Kidney (tissue), 14 donors: Measurements from ENCODE around the gene GART. TPM values are rescaled to one million over a fixed set of nuclear protein-coding genes. Genes with fewer than 3 reads are reported as not detected.

ENCODE experiments used
- DNase-seq, 5 donors: peaks; one replicate each; pipeline ENCODE4 v3.0.0-alpha.2; 2013 to 2020
- FAIRE-seq: peaks from 2 replicates; lab custom pipeline; 2012; peaks lifted over from hg19 to GRCh38; lab: Jason Lieb, UNC
- H3K27ac ChIP-seq, 2 donors: one replicate each; pipeline ENCODE4 v1.7.0; 2013; ENCODE audit warnings: low read depth in 2 of 2, low read length in 2 of 2, inconsistent platforms in 1 of 2
- H3K27me3 ChIP-seq: one replicate; pipeline ENCODE4 v1.7.1; 2013; ENCODE audit warnings: low read length, inconsistent platforms; ENCODE audit not compliant: control insufficient read depth, insufficient read depth
- H3K36me3 ChIP-seq, 3 donors: one replicate each; pipeline versions ENCODE4 v1.7.0 to v1.7.1; 2013; ENCODE audit warnings: low read length in 3 of 3, control low read depth in 1 of 3, inconsistent platforms in 1 of 3; ENCODE audit not compliant: insufficient read depth in 3 of 3, control insufficient read depth in 2 of 3
- H3K4me1 ChIP-seq, 3 donors: one replicate each; pipeline versions ENCODE4 v1.7.0 to v1.7.1; 2013; ENCODE audit warnings: low read length in 3 of 3, inconsistent platforms in 1 of 3, low read depth in 1 of 3; ENCODE audit not compliant: control insufficient read depth in 2 of 3, insufficient read depth in 2 of 3
- H3K4me3 ChIP-seq, 3 donors: one replicate each; pipeline versions ENCODE4 v1.7.0 to v1.8.1; 2013; ENCODE audit warnings: low read length in 3 of 3, control low read depth in 1 of 3, inconsistent platforms in 1 of 3
- H3K9ac ChIP-seq, 3 donors: one replicate each; pipeline versions ENCODE4 v1.7.0 to v1.7.1; 2013; ENCODE audit warnings: low read length in 3 of 3, control low read depth in 1 of 3, inconsistent platforms in 1 of 3
- H3K9me3 ChIP-seq, 3 donors: one replicate each; pipeline versions ENCODE4 v1.7.0 to v1.7.1; 2013; ENCODE audit warnings: low read length in 3 of 3, control low read depth in 1 of 3, inconsistent platforms in 1 of 3; ENCODE audit not compliant: control insufficient read depth in 2 of 3, insufficient read depth in 1 of 3
- intact Hi-C: fragments of 100-400 bp; cut with DNase I; formaldehyde crosslinking; loops from one replicate; pipeline ENCODE4 v1.11.1; 2022
- polyA plus RNA-seq: library from polyadenylated mRNA; stranded (reverse); fragments of 350-450 nt; fragmentation: Illumina TruSeq; extraction: RNeasy Lipid Tissue Mini Kit (QIAGEN cat#74804); gene quantifications from one replicate; pipeline ENCODE4 v1.2.3, GENCODE V29; 2014; ENCODE audit warnings: low read depth, low replicate concordance; ENCODE audit not compliant: insufficient read depth
- total RNA-seq: library from RNA; stranded (reverse); fragmentation: NEBNext Ultra II Directional; extraction: Animal tissue kit (Norgen Biotek cat#: 25700); gene quantifications from one replicate; pipeline ENCODE4 v1.2.1, GENCODE V29; 2021
- TF ChIP-seq, protein P1 (sequence below): IDR thresholded peaks from 3 replicates; pipeline ENCODE4 v1.5.1; 2012; ENCODE audit warnings: mild to moderate bottlenecking, moderate library complexity, borderline replicate concordance; ENCODE audit not compliant: insufficient read depth; ENCODE audit errors: extremely low read depth
- donor health status: control.
- donor health status: control.
- donor health status: control.
- donor health status: control.
- donor health status: control.
- donor health status: DM: yes; HTN: yes; CAD: no.
- donor health status: Normal renal cell carcinoma (clear cell type).

The GART gene
- total and polyA plus RNA-seq, 2 donors from 2014 or later: 17.5 to 60.9 TPM

DNA sequence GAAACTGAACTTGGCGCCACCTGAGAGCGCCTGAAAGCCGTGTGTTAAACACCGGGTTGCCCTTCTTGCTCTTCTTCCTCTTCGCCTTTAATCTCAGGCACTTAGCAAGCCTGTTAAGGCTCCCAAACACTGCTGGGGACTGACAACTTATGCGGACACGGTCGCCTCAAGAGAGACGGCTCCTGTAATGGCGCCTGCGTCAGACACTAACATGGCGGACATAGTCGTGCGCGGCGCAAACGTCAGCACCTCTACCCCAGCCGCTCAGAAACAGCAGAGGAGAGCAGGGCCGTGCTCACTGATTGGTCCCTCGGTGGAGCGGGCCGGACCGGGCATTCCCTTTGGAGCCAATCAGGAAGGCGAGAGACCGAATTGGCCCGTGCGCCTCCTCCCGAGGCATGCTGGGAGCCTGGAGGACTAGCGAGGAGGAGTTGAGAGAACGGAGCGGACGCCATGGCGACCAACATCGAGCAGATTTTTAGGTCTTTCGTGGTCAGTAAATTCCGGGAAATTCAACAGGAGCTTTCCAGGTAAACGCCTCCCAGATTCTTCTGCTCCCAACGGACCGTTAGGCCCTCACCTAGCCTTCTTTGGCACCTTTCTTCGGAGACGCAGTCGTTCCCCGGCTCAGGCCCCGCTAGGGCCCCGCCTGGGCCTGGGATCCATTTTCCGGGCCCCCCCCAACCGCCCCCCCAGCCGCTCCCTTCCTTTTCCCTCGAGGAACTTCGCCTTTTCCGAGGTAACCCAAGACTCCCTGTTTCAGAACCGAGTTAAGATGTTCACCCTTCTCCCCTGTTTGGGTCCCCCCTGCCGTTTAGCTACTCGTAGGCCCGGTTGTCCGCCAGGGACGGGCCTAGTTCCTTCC lies 955 bp upstream of the GART start, which contains the start of gene SON:
Gene SON (plus strand): TSS at position 399 of the 865 bp plus-strand sequence. CDS start 55 bp downstream, at position 454.
- Histone ChIP-seq H3K9me3 (no peaks in the 10 kb centered on the region), H3K36me3 (peaks cover 0 to 7% (median 3%) of the 10 kb centered on the region in 3 donors), H3K4me1 (peaks cover 0 to 6% (median 4%) of the 10 kb centered on the region in 3 donors), H3K27ac (peak within 1 kb of the TSS; percentile 100), H3K27me3 (no peaks in the 10 kb centered on the region), H3K4me3 (peak within 1 kb of the TSS; percentile 98 to 100 (median 100)), H3K9ac (peak within 1 kb of the TSS; percentile 99 to 100 (median 100))
- DNase-seq (peak; percentile 99 to 100 (median 99)), FAIRE-seq (peak; percentile 57)
- intact Hi-C loops: no loop called here
- TF ChIP-seq, protein P1, sequence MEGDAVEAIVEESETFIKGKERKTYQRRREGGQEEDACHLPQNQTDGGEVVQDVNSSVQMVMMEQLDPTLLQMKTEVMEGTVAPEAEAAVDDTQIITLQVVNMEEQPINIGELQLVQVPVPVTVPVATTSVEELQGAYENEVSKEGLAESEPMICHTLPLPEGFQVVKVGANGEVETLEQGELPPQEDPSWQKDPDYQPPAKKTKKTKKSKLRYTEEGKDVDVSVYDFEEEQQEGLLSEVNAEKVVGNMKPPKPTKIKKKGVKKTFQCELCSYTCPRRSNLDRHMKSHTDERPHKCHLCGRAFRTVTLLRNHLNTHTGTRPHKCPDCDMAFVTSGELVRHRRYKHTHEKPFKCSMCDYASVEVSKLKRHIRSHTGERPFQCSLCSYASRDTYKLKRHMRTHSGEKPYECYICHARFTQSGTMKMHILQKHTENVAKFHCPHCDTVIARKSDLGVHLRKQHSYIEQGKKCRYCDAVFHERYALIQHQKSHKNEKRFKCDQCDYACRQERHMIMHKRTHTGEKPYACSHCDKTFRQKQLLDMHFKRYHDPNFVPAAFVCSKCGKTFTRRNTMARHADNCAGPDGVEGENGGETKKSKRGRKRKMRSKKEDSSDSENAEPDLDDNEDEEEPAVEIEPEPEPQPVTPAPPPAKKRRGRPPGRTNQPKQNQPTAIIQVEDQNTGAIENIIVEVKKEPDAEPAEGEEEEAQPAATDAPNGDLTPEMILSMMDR: no peak

DNA sequence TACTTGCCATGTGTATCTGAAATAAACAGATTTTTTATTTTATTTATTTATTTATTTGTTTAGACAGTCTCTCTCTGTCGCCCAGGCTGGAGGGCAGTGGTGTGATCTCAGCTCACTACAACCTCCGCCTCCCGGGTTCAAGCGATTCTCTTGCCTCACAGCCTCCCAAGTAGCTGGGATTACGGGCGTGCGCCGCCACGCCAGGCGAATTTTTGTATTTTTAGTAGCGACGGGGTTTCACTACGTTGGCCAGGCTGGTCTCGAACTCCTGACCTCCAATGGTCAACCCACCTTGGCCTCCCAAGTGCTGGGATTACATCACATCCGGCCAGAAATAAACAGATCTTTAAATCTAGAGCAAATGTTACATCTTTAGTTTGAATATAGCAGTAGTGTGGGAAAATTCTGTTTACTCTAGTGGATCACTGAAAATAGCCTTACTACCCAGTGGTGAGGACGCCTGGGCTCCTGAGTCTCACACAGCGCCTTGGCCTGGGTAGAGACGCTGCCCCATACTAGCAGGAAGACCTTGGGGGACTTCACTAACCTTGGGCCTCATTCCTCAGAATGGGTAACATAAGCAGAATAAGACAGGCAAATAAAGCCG lies 709 bp downstream of the GART start:
- no peak for FAIRE-seq

DNA sequence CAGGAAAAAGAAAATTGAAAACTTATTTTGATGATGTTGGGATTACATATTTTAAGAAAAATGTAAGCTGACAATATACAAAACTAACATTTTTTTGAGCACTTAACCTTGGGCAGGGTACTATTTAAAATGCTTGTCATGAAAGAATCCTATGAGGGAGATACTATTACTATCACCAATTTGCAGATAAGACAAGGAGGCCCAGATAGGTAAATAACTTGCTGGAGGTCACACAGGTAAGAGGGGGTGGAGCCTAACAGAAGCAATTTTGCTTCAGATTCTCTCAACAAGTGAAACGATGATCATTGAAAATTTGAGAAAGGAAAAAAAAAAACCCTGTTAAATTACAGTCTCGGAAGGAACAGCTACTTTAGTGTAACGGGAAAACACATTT lies 1.2 kb downstream of the GART start:
- peak overlapping the region in 1 of 3 donors; percentile 4 for H3K9ac ChIP-seq

More for the DNA sequence above, 709 bp downstream of the GART start:
- intact Hi-C loops: no loop called here
- peaks cover 3 to 16% (median 16%) of the 10 kb centered on the region in 3 donors for H3K36me3 ChIP-seq
- peaks cover 0 to 6% (median 4%) of the 10 kb centered on the region in 3 donors for H3K4me1 ChIP-seq
- H3K9me3 ChIP-seq: no peaks in the 10 kb centered on the region
- peak in 2 of 5 donors; percentile 19 to 47 for DNase-seq
- TF ChIP-seq, protein P1: no peak
- peak overlapping the region; percentile 100 for H3K27ac ChIP-seq
- H3K27me3 ChIP-seq: no peaks in the 10 kb centered on the region
- H3K4me3 ChIP-seq: peak overlapping the region; percentile 98 to 100 (median 100)
- H3K9ac ChIP-seq: peak overlapping the region; percentile 61 to 100 (median 99)

More for the DNA sequence above, 1.2 kb downstream of the GART start:
- H3K36me3 ChIP-seq: peaks cover 3 to 19% (median 17%) of the 10 kb centered on the region in 3 donors
- no peak overlapping the region for H3K27ac ChIP-seq
- DNase-seq: no peak
- H3K27me3 ChIP-seq: no peaks in the 10 kb centered on the region
- peaks cover 0 to 6% (median 0%) of the 10 kb centered on the region in 3 donors for H3K4me1 ChIP-seq
- FAIRE-seq: no peak
- TF ChIP-seq, protein P1: no peak
- H3K9me3 ChIP-seq: no peaks in the 10 kb centered on the region
- H3K4me3 ChIP-seq: no peak overlapping the region
- intact Hi-C loops: no loop called here
